ENCODE data around the gene PCGF1.

GRCh38 chr2:74457129-74457548 lies 50.4 kb downstream of the PCGF1 start:
- no peak for TF ChIP-seq SIN3A (IDR thresholded peaks at IDR 0.05; ENCODE audit: low read depth)
- no peak for TF ChIP-seq ZBTB33 (IDR thresholded peaks at IDR 0.05; ENCODE audit: extremely low read depth, insufficient replicate concordance, low read length)
- TF ChIP-seq ZNF274 (IDR thresholded peaks at IDR 0.05; ENCODE audit: low read depth, low read length): no peak
- no peak for TF ChIP-seq RAD21 (IDR thresholded peaks at IDR 0.05; ENCODE audit: low read depth)
- TF ChIP-seq, protein P1, sequence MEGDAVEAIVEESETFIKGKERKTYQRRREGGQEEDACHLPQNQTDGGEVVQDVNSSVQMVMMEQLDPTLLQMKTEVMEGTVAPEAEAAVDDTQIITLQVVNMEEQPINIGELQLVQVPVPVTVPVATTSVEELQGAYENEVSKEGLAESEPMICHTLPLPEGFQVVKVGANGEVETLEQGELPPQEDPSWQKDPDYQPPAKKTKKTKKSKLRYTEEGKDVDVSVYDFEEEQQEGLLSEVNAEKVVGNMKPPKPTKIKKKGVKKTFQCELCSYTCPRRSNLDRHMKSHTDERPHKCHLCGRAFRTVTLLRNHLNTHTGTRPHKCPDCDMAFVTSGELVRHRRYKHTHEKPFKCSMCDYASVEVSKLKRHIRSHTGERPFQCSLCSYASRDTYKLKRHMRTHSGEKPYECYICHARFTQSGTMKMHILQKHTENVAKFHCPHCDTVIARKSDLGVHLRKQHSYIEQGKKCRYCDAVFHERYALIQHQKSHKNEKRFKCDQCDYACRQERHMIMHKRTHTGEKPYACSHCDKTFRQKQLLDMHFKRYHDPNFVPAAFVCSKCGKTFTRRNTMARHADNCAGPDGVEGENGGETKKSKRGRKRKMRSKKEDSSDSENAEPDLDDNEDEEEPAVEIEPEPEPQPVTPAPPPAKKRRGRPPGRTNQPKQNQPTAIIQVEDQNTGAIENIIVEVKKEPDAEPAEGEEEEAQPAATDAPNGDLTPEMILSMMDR (IDR thresholded peaks at IDR 0.05 in 2 of 3, conservative IDR thresholded peaks at IDR 0.05 in 1 of 3; ENCODE audit: borderline replicate concordance in 1 of 3, insufficient read depth in 1 of 3, low read depth in 2 of 3, low read length in 2 of 3): no peak
- TF ChIP-seq POLR2AphosphoS5 (IDR thresholded peaks at IDR 0.05; ENCODE audit: low read depth, low read length): no peak; the same call in 1 of the 2 replicates
- no peak for TF ChIP-seq CEBPB (IDR thresholded peaks at IDR 0.05; ENCODE audit: low read depth)
- no peak for TF ChIP-seq POLR2A (IDR thresholded peaks at IDR 0.05; ENCODE audit: borderline replicate concordance, extremely low read depth, insufficient read depth, insufficient read length)
- TF ChIP-seq EZH2 (IDR thresholded peaks at IDR 0.05): no peak
- no peak for TF ChIP-seq ZFX (IDR thresholded peaks at IDR 0.05)
- TF ChIP-seq SP1 (IDR thresholded peaks at IDR 0.05; ENCODE audit: low read depth): no peak
- TF ChIP-seq EGR1 (IDR thresholded peaks at IDR 0.05; ENCODE audit: low read depth): no peak
